Measurements from ENCODE around the gene PATJ. TPM values are rescaled to one million over a fixed set of nuclear protein-coding genes. Genes with fewer than 3 reads are reported as not detected.

Gene PATJ
- total RNA-seq, 1 experiment from 2014 or later, result 48.8 TPM

GRCh38 chr1:61936839-61937238 is 194.6 kb downstream of the PATJ start:
- no peaks in the 10 kb centered on the region for H3K9me3 ChIP-seq (ENCODE audit: control insufficient read depth in 1 of 2, insufficient read depth in 1 of 2, low read depth in 1 of 2, low read length in 2 of 2)
- H3K36me3 ChIP-seq (ENCODE audit: control insufficient read depth in 1 of 2, insufficient read depth in 2 of 2, low read length in 2 of 2), result no peaks in the 10 kb centered on the region
- intact Hi-C loops (cut with micrococcal nuclease), result no loop called here
- H3K4me1 ChIP-seq (ENCODE audit: control insufficient read depth in 1 of 2, insufficient read depth in 2 of 2, low read length in 2 of 2), result no peaks in the 10 kb centered on the region; a peak in 1 of 4 replicates
- POLR2A ChIA-PET, result no interaction called here
- ATAC-seq, result no peak
- no peak overlapping the region for H3K4me3 ChIP-seq (replicated peaks in 1 of 2; ENCODE audit: low read depth in 1 of 2, low read length in 2 of 2)
- H3K27ac ChIP-seq (ENCODE audit: low read depth, low read length), result no peak overlapping the region
- TF ChIP-seq MAX (IDR thresholded peaks at IDR 0.05) (no peak), POLR2AphosphoS5 (IDR thresholded peaks at IDR 0.05; ENCODE audit: low read depth, low read length) (no peak), ZNF274 (IDR thresholded peaks at IDR 0.05; ENCODE audit: low read depth, low read length) (no peak), CBX3 (IDR thresholded peaks at IDR 0.05; ENCODE audit: low read depth) (no peak), ATF3 (IDR thresholded peaks at IDR 0.05) (no peak), ELF1 (IDR thresholded peaks at IDR 0.05; ENCODE audit: borderline replicate concordance, low read depth) (no peak), CTCF (IDR thresholded peaks at IDR 0.05 in 2 of 3, conservative IDR thresholded peaks at IDR 0.05 in 1 of 3; ENCODE audit: borderline replicate concordance in 1 of 3, insufficient read depth in 1 of 3, low read depth in 2 of 3, low read length in 2 of 3) (no peak), EZH2phosphoT487 (IDR thresholded peaks at IDR 0.05; ENCODE audit: borderline replicate concordance) (no peak), YY1 (IDR thresholded peaks at IDR 0.05; ENCODE audit: extremely low read depth, insufficient replicate concordance, low read depth, low read length) (no peak), TCF7L2 (IDR thresholded peaks at IDR 0.05; ENCODE audit: borderline replicate concordance, extremely low read depth, insufficient read depth, insufficient read length) (no peak), EGR1 (IDR thresholded peaks at IDR 0.05; ENCODE audit: low read depth) (no peak), SRF (IDR thresholded peaks at IDR 0.05; ENCODE audit: low read depth) (no peak)
- H4K20me1 ChIP-seq (ENCODE audit: insufficient read depth), result no peaks in the 10 kb centered on the region
- BruUV-seq (replicated peaks), result no TSS peak
- H3K4me2 ChIP-seq (ENCODE audit: low read length), result no peak overlapping the region
- no peak overlapping the region for H2AFZ ChIP-seq (ENCODE audit: low read depth, low read length, poor library complexity, severe bottlenecking)
- H3K27me3 ChIP-seq (ENCODE audit: insufficient read depth, low read length), result no peaks in the 10 kb centered on the region
- no peak overlapping the region for H3K9ac ChIP-seq (ENCODE audit: low read length)
- CTCF ChIA-PET, result no interaction called here
- RAD21 ChIA-PET (ENCODE audit: low non-redundant PET in 1 of 2, low total read pairs in 2 of 2, uncharacterized antibody in 2 of 2, unreplicated experiment in 2 of 2), result no interaction called here
- no peak for DNase-seq (ENCODE audit: low read depth, low spot score)
- H3K9me2 ChIP-seq (ENCODE audit: insufficient read depth), result no peaks in the 10 kb centered on the region
- no peaks in the 10 kb centered on the region for H3K79me2 ChIP-seq (ENCODE audit: insufficient read depth, low read length)
